ENCODE measurements around the gene VPS52.

Gene VPS52

DNA sequence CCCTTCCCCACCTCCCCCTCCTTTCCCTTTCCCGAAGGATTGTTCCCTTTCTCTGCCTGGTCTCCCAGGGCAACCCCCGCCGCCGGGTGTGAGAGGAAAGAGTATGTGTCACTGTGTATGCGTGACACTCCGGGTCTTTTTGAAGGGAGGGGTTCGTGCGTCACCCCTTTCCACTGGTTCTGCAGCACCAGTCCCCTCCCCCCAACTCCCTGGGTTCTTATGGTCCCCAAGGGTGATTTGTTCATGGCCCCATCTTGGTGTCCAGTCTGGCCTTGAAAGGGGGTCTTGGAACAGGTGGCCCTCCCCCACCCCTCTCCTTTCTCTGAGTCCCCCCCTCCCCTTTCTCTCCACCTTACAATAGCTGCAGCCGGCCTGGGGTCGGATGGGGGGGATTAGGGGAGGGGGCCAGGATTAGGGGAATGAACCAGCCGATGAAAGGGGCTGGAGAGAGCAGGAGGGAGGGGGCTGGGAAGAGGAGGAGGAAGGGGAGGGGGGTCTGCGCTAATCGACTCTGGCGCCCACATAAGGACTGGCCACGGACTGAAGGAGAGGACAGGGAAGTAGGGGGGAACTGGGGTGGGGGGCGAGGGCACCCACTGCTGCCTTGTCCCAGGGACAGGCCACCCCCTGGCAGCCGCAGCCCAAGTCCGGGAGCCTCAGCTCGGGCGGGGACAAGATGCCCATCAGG, 64.7 kb downstream of the VPS52 start:
- Histone ChIP-seq H3K27me3 (ENCODE audit: insufficient read depth, poor library complexity, severe bottlenecking) (no peaks in the 10 kb centered on the region), H3K4me3 (replicated peaks; ENCODE audit: insufficient read depth, low read length) (peak overlapping the region; percentile 80), H3K27ac (replicated peaks) (no peak overlapping the region)
- TF ChIP-seq, protein P1, sequence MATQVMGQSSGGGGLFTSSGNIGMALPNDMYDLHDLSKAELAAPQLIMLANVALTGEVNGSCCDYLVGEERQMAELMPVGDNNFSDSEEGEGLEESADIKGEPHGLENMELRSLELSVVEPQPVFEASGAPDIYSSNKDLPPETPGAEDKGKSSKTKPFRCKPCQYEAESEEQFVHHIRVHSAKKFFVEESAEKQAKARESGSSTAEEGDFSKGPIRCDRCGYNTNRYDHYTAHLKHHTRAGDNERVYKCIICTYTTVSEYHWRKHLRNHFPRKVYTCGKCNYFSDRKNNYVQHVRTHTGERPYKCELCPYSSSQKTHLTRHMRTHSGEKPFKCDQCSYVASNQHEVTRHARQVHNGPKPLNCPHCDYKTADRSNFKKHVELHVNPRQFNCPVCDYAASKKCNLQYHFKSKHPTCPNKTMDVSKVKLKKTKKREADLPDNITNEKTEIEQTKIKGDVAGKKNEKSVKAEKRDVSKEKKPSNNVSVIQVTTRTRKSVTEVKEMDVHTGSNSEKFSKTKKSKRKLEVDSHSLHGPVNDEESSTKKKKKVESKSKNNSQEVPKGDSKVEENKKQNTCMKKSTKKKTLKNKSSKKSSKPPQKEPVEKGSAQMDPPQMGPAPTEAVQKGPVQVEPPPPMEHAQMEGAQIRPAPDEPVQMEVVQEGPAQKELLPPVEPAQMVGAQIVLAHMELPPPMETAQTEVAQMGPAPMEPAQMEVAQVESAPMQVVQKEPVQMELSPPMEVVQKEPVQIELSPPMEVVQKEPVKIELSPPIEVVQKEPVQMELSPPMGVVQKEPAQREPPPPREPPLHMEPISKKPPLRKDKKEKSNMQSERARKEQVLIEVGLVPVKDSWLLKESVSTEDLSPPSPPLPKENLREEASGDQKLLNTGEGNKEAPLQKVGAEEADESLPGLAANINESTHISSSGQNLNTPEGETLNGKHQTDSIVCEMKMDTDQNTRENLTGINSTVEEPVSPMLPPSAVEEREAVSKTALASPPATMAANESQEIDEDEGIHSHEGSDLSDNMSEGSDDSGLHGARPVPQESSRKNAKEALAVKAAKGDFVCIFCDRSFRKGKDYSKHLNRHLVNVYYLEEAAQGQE (IDR thresholded peaks at IDR 0.05; ENCODE audit: insufficient replicate concordance, low read depth): no peak
- no peak for TF ChIP-seq GABPA (IDR thresholded peaks at IDR 0.05; ENCODE audit: low read depth)
- TF ChIP-seq, protein P2, sequence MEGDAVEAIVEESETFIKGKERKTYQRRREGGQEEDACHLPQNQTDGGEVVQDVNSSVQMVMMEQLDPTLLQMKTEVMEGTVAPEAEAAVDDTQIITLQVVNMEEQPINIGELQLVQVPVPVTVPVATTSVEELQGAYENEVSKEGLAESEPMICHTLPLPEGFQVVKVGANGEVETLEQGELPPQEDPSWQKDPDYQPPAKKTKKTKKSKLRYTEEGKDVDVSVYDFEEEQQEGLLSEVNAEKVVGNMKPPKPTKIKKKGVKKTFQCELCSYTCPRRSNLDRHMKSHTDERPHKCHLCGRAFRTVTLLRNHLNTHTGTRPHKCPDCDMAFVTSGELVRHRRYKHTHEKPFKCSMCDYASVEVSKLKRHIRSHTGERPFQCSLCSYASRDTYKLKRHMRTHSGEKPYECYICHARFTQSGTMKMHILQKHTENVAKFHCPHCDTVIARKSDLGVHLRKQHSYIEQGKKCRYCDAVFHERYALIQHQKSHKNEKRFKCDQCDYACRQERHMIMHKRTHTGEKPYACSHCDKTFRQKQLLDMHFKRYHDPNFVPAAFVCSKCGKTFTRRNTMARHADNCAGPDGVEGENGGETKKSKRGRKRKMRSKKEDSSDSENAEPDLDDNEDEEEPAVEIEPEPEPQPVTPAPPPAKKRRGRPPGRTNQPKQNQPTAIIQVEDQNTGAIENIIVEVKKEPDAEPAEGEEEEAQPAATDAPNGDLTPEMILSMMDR (IDR thresholded peaks at IDR 0.05; ENCODE audit: insufficient read depth, low read length): no peak
- TF ChIP-seq SPI1 (IDR thresholded peaks at IDR 0.05; ENCODE audit: borderline replicate concordance, low read depth): no peak
- no peak for TF ChIP-seq POLR2AphosphoS5 (IDR thresholded peaks at IDR 0.05; ENCODE audit: low read depth)
- no peak for DNase-seq (ENCODE audit: low read depth in 1 of 2, low spot score in 1 of 2)

DNA sequence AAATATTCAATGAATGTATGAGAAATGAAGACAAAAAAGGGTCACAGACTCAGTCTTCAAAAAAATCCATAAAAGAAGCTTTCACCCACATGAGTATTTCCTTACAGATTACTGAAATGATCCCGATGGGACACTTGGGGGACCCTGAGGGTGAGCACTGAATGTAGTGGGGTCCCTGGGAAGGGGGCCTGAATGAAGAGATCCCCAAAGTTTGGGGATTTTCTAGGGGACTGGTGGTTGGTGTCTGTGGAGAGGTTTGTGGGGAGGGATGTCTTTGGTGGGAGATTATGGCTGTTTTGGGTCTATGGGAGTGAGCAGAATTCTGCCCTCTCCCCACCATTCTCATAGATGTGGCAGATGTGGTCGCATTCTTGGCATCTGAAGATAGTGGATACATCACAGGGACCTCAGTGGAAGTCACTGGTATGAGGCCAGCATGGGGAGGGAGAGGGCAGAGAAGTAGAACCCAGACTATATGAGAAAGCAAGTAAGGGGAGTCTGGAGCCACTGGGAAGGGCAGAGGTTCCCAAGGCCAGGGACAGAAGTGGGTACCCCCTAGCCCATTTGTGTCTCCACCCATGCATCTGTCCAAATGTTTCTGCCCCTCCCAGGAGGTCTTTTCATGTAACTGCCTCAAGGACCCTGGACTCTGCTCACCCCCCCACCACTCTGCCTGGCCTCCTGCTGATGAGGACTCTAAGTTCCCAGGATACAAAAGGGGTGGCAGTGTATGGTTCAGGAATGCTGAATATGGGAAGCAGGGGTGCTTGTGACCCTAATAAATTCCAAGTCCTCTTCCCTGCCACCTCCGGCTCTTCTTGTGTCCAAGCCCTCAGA, 65.4 kb downstream of the VPS52 start:
- H3K27me3 ChIP-seq (ENCODE audit: insufficient read depth, poor library complexity, severe bottlenecking): no peaks in the 10 kb centered on the region
- TF ChIP-seq SPI1 (IDR thresholded peaks at IDR 0.05; ENCODE audit: borderline replicate concordance, low read depth): no peak
- TF ChIP-seq POLR2AphosphoS5 (IDR thresholded peaks at IDR 0.05; ENCODE audit: low read depth): no peak
- TF ChIP-seq, protein P1 (IDR thresholded peaks at IDR 0.05; ENCODE audit: insufficient replicate concordance, low read depth): no peak
- TF ChIP-seq, protein P2 (IDR thresholded peaks at IDR 0.05; ENCODE audit: insufficient read depth, low read length): no peak
- no peak overlapping the region for H3K27ac ChIP-seq (replicated peaks)
- no peak overlapping the region for H3K4me3 ChIP-seq (replicated peaks; ENCODE audit: insufficient read depth, low read length)
- DNase-seq (ENCODE audit: low read depth in 1 of 2, low spot score in 1 of 2): no peak

DNA sequence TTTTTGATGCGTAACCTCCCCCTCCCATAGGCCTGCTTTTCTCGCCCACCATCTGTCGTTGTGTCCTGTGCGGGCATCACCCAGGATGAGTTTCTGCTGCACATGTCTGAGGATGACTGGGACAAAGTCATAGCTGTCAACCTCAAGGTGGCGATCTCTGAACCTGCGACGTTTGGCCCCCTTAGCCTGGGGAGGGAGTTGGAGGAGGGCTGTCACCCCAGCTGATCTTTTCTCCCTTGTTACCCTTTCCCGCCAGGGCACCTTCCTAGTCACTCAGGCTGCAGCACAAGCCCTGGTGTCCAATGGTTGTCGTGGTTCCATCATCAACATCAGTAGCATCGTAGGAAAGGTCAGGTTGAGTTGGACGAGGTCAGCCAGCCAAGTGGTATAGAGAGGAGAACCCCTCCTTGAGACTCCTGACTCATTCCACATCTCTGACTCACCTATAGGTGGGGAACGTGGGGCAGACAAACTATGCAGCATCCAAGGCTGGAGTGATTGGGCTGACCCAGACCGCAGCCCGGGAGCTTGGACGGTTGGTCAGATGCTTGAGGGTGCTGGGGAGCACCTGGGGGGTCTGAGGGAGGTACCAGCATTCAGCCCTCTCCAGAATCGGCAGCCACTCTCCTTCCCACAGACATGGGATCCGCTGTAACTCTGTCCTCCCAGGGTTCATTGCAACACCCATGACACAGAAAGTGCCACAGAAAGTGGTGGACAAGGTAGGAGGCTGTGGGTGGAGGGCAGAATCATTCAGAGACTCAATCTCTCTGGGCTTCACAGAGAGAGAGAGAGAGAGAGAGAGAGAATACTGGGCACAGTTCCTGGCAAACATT, 66.3 kb downstream of the VPS52 start:
- Histone ChIP-seq H3K27me3 (ENCODE audit: insufficient read depth, poor library complexity, severe bottlenecking) (no peaks in the 10 kb centered on the region), H3K4me3 (replicated peaks; ENCODE audit: insufficient read depth, low read length) (no peak overlapping the region), H3K27ac (replicated peaks) (no peak overlapping the region)
- 0 out of 2 replicates have a peak, but pooled peaks have one; percentile 37 for TF ChIP-seq POLR2AphosphoS5 (IDR thresholded peaks at IDR 0.05; ENCODE audit: low read depth)
- TF ChIP-seq SPI1 (IDR thresholded peaks at IDR 0.05; ENCODE audit: borderline replicate concordance, low read depth): no peak
- no peak for DNase-seq (ENCODE audit: low read depth in 1 of 2, low spot score in 1 of 2)

Data from HL-60 (cell line).